Mesodermal cell (in vitro differentiated cells): ENCODE results near the gene SPON2.

Source experiments
- H3K27ac ChIP-seq: 2 replicates; pipeline ENCODE4 v1.7.0; 2013; ENCODE audit warnings: mild to moderate bottlenecking, low read depth, low read length, moderate library complexity; ENCODE audit not compliant: severe bottlenecking
- H3K36me3 ChIP-seq: 2 replicates; pipeline ENCODE4 v1.7.1; 2013; ENCODE audit warnings: mild to moderate bottlenecking, low read length, moderate library complexity; ENCODE audit not compliant: control insufficient read depth, insufficient read depth
- H3K4me1 ChIP-seq: one replicate; pipeline ENCODE4 v1.7.1; 2013; ENCODE audit warnings: mild to moderate bottlenecking, low read length; ENCODE audit not compliant: insufficient read depth, control insufficient read depth, poor library complexity, severe bottlenecking
- H3K4me3 ChIP-seq: 2 replicates; pipeline ENCODE4 v1.7.0; 2013; ENCODE audit warnings: low read length, control low read depth, mild to moderate bottlenecking; ENCODE audit not compliant: insufficient read depth, poor library complexity, severe bottlenecking; ENCODE audit errors: extremely low read depth
- H3K9me3 ChIP-seq: 2 replicates; pipeline ENCODE4 v1.7.1; 2013; ENCODE audit warnings: mild to moderate bottlenecking, low read length, moderate library complexity; ENCODE audit not compliant: control insufficient read depth
- WGBS, 2 experiments: methylation state at CpG; one replicate each; pipeline ENCODE4 v1.1.5; 2013; ENCODE audit warnings: missing lambda C conversion rate in 2 of 2; ENCODE audit not compliant: insufficient coverage in 2 of 2; 5-methylcytosine and 5-hydroxymethylcytosine counted together

The SPON2 gene

DNA sequence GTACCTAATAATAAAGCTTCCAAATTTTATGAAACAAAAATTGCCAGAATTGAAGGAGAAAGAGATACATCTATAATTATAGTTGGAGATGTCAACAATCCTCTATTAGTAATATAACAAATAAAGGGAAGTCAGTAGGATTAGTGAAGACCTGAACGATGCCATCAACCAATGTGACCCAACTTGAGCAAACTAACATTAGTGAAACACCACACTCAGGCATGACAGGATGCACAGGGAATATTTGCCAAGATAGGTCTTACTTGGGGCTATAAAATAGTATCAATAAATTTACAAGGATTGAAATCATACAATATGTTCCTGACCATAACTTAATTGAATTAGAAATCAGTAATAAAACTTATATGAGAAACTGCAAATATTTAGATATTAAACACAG is 12.0 kb downstream of the SPON2 start:
- Histone ChIP-seq H3K27ac (no peak overlapping the region), H3K4me3 (no peak overlapping the region), H3K4me1 (no peaks in the 10 kb centered on the region), H3K36me3 (no peaks in the 10 kb centered on the region), H3K9me3 (peaks cover 13% of the 10 kb centered on the region)
- WGBS, 2 experiments: no CpG with 5 or more reads among the region's 1 CpG

DNA sequence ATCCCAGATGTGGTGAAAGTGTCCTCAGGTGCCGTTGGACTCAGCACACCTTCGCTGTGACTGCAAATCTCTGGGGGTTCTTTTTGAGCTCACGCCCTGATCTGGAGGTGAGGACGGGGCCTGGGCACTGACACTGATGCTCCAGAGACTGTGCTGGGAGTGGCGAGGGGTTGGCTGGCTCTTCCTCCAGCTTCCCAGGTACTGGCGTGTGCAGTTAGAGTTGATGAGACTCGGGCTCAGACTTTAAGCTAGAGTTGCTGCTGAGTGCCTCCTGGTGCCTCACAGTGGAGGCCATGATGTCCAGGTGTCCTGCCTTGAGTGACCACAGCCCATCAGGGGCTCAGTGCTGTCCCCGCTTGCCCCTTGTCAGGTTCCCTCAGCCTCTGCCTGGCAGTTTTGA is 16.3 kb downstream of the SPON2 start:
- peaks cover 15% of the 10 kb centered on the region for H3K9me3 ChIP-seq
- no peak overlapping the region for H3K4me3 ChIP-seq
- H3K4me1 ChIP-seq: no peaks in the 10 kb centered on the region
- H3K36me3 ChIP-seq: no peaks in the 10 kb centered on the region
- H3K27ac ChIP-seq: no peak overlapping the region
- 74 to 75% methylated on average over 8 of the region's 8 CpGs for WGBS, 2 experiments

- Histone ChIP-seq H3K9me3 (peaks cover 19% of the 10 kb centered on the region), H3K4me1 (no peaks in the 10 kb centered on the region), H3K4me3 (no peak overlapping the region), H3K36me3 (no peaks in the 10 kb centered on the region), H3K27ac (no peak overlapping the region)
- WGBS, 2 experiments: 67 to 91% methylated on average over 2 to 3 of the region's 3 CpGs
Measured at GRCh38 chr4:1155314-1155713, 17.1 kb downstream of the SPON2 start.

- H3K36me3 ChIP-seq: no peaks in the 10 kb centered on the region
- no peak overlapping the region for H3K4me3 ChIP-seq
- 82% methylated on average over 17 to 19 of the region's 21 CpGs for WGBS, 2 experiments
- no peak overlapping the region for H3K27ac ChIP-seq
- H3K9me3 ChIP-seq: peaks cover 19% of the 10 kb centered on the region
- H3K4me1 ChIP-seq: no peaks in the 10 kb centered on the region
Measured at GRCh38 chr4:1154523-1155182, 17.7 kb downstream of the SPON2 start.

DNA sequence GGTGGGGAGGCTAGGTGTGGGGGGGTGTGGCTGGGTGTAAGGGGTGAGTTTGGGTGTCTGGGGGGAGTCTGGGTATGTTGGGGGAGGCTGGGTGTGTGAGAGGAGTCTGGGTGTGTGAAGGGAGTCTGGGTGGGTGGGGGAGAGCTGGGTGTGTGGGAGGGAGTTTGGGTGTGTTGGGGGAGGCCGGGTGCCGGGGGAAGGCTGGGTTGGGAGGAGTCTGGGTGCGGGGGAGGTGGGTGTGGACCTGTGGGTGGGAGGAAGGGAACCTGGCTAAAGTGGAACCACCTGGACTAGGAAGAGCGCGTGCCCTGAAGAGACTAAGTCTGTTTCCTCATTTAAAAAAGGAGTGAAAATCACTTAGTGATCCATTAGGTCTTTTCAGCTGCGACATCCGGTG is 18.3 kb downstream of the SPON2 start:
- 88 to 92% methylated on average over 4 to 7 of the region's 7 CpGs for WGBS, 2 experiments
- Histone ChIP-seq H3K9me3 (peaks cover 19% of the 10 kb centered on the region), H3K36me3 (no peaks in the 10 kb centered on the region), H3K4me1 (no peaks in the 10 kb centered on the region), H3K4me3 (no peak overlapping the region), H3K27ac (no peak overlapping the region)

DNA sequence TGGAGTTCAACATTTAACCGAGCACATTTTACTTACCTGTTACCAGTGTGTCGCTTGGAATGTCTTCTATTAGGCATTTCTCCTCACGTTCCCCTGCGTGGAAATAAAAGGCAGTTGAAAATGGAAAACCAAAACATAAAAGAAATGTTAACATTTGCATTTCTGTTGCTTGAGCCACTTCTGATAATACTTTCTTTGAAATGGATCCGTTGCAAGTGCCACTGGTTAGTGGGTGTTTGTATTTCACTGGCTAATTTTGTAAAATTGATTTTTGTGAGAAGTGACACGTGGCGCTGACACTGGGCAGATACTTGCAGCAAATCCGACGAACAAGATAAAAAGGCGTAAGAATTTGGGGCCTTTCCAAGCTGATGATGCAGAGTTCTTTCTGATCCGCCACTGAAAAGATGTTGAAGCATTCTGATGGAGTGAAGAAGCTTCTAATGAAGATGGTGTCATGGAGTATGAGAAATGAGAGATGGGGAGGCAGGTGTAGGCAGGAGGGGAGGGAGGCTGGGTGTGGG is 18.8 kb downstream of the SPON2 start:
- 85 to 92% methylated on average over 7 to 11 of the region's 11 CpGs for WGBS, 2 experiments
- Histone ChIP-seq H3K4me1 (no peaks in the 10 kb centered on the region), H3K36me3 (no peaks in the 10 kb centered on the region), H3K27ac (no peak overlapping the region), H3K4me3 (no peak overlapping the region), H3K9me3 (peaks cover 15% of the 10 kb centered on the region)

GRCh38 chr4:1152290-1152689 is 20.1 kb downstream of the SPON2 start:
- no peak overlapping the region for H3K27ac ChIP-seq
- WGBS, 2 experiments: 81 to 93% methylated on average over 2 to 6 of the region's 6 CpGs
- H3K4me1 ChIP-seq: no peaks in the 10 kb centered on the region
- peaks cover 6% of the 10 kb centered on the region for H3K9me3 ChIP-seq
- H3K4me3 ChIP-seq: no peak overlapping the region
- no peaks in the 10 kb centered on the region for H3K36me3 ChIP-seq

GRCh38 chr4:1151541-1151940 is 20.8 kb downstream of the SPON2 start:
- WGBS, 2 experiments: 82 to 90% methylated on average over 5 to 6 of the region's 6 CpGs
- Histone ChIP-seq H3K9me3 (peaks cover 6% of the 10 kb centered on the region), H3K27ac (no peak overlapping the region), H3K36me3 (no peaks in the 10 kb centered on the region), H3K4me3 (no peak overlapping the region), H3K4me1 (no peaks in the 10 kb centered on the region)

DNA sequence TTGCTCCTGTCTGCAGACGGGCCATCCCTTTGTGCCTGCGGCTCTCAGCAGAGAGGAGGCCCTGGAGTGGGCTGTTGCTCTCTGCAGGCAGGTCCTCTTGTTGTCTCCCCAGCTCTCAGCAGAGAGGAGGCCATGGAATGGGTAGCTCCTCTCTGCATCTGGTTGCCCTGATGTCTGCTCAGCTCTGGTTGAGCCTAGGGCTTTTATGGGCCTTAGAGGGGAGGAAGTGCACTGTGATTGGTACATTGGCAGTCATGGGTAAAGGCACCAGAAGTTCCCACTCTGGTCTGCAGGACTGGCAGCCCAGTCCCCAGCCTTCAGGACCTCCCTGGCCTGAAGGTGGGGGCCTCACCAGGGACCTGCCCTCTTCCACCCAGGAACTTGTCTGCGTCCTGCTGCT is 21.5 kb downstream of the SPON2 start:
- no peaks in the 10 kb centered on the region for H3K4me1 ChIP-seq

GRCh38 chr4:1139860-1140259 is 32.5 kb downstream of the SPON2 start:
- WGBS, 2 experiments: 80% methylated on average over 1 of the region's 1 CpG; no CpG with 5 or more reads in 1 of the 2 experiments
- Histone ChIP-seq H3K27ac (no peak overlapping the region), H3K36me3 (no peaks in the 10 kb centered on the region), H3K4me3 (no peak overlapping the region), H3K4me1 (no peaks in the 10 kb centered on the region), H3K9me3 (no peaks in the 10 kb centered on the region)

More for the DNA sequence above, 21.5 kb downstream of the SPON2 start:
- Histone ChIP-seq H3K4me3 (no peak overlapping the region), H3K36me3 (no peaks in the 10 kb centered on the region), H3K27ac (no peak overlapping the region), H3K9me3 (peaks cover 6% of the 10 kb centered on the region)
- 70 to 74% methylated on average over 3 of the region's 3 CpGs for WGBS, 2 experiments

DNA sequence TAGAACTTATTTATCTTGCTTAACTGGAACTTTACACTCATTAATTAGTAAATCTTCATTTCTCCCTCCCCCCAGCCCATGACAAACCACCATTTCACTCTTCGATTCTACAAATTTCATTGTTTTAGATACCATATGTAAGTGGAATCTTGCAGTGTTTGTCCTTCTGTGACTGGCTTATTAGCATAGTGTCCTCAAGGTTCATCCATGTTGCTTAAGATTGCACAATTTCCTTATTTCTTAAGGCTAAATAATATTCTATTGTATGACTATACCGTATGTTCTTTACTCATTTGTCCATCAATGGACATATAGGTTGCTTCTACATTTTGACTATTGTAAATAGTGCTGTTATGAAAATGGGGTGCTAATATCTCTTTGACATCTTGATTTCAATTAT is 34.5 kb downstream of the SPON2 start:
- Histone ChIP-seq H3K36me3 (no peaks in the 10 kb centered on the region), H3K4me3 (no peak overlapping the region), H3K9me3 (no peaks in the 10 kb centered on the region), H3K4me1 (no peaks in the 10 kb centered on the region), H3K27ac (no peak overlapping the region)
- no CpG with 5 or more reads among the region's 2 CpGs for WGBS, 2 experiments
